D721Med (cell line): Measurements from ENCODE around the gene SERPINB1.
"Not testable (repeated sequence)": the region's sequence is repeated elsewhere in the genome, so short reads cannot be mapped to it uniquely, and the experiment has no call there.

Source experiments
- DNase-seq: peaks from one replicate; pipeline ENCODE4 v3.0.0; 2011; ENCODE audit warnings: low spot score; ENCODE audit not compliant: insufficient read length
- FAIRE-seq: peaks from 2 replicates; lab custom pipeline; 2011; peaks lifted over from hg19 to GRCh38; lab: Jason Lieb, UNC
- CTCF ChIP-seq: IDR thresholded peaks from 2 replicates; pipeline ENCODE4 v1.5.1; 2012; ENCODE audit warnings: mild to moderate bottlenecking, control low read depth; ENCODE audit not compliant: insufficient read depth; ENCODE audit errors: missing control alignments

SERPINB1 gene

GRCh38 chr6:2863901-2864300, 22.2 kb upstream of the SERPINB1 start:
- FAIRE-seq, result no peak
- TF ChIP-seq CTCF, result no peak
- no peak for DNase-seq

- no peak for DNase-seq
- FAIRE-seq, result no peak
- no peak for TF ChIP-seq CTCF
Observed at GRCh38 chr6:2862712-2863181, 21.1 kb upstream of the SERPINB1 start.

- FAIRE-seq, result no peak
Observed at GRCh38 chr6:2861822-2862164, 20.1 kb upstream of the SERPINB1 start.

GRCh38 chr6:2861060-2861821, 19.6 kb upstream of the SERPINB1 start:
- no peak for TF ChIP-seq CTCF
- FAIRE-seq, result no peak
- no peak for DNase-seq

More at GRCh38 chr6:2861822-2862164, 20.1 kb upstream of the SERPINB1 start:
- DNase-seq, result no peak
- no peak for TF ChIP-seq CTCF

- DNase-seq, FAIRE-seq: not testable (repeated sequence)
Observed at GRCh38 chr6:2860706-2861059, 19.0 kb upstream of the SERPINB1 start.

GRCh38 chr6:2859798-2860705, 18.4 kb upstream of the SERPINB1 start:
- DNase-seq, FAIRE-seq: not testable (repeated sequence)

GRCh38 chr6:2859185-2859700, 17.6 kb upstream of the SERPINB1 start:
- no peak for DNase-seq
- no peak for FAIRE-seq
- no peak for TF ChIP-seq CTCF
